ENCODE results near the gene PRXL2B.
A peak's percentile ranks its signal among the peaks of the same experiment; 100 is the strongest.

Gene PRXL2B

GRCh38 chr1:2639607-2640521 is 53.3 kb downstream of the PRXL2B start:
- Mint-ChIP-seq H3K27ac (peak overlapping the region; percentile 24), H3K27me3 (no peaks in the 10 kb centered on the region), H3K9me3 (peaks cover 4% of the 10 kb centered on the region), H3K36me3 (peaks cover 1% of the 10 kb centered on the region), H3K4me3 (peak overlapping the region; percentile 58), H3K4me1 (peaks cover 15% of the 10 kb centered on the region)
- ATAC-seq (ENCODE audit: low read depth) (no peak), DNase-seq (ENCODE audit: low spot score in 2 of 2) (no peak)

GRCh38 chr1:2640626-2641025 is 54.0 kb downstream of the PRXL2B start:
- Mint-ChIP-seq H3K27ac (no peak overlapping the region), H3K27me3 (no peaks in the 10 kb centered on the region), H3K9me3 (peaks cover 4% of the 10 kb centered on the region), H3K36me3 (peaks cover 1% of the 10 kb centered on the region), H3K4me1 (peaks cover 15% of the 10 kb centered on the region), H3K4me3 (peak overlapping the region; percentile 37)
- DNase-seq (ENCODE audit: low spot score in 2 of 2) (no peak), ATAC-seq (ENCODE audit: low read depth) (no peak)
